Activated naive CD4-positive, alpha-beta T cell treated with anti-CD3 and anti-CD28 coated beads, Interleukin-2, amount 50 U/mL, for 24 hours (primary cell): ENCODE results near the gene IP6K2.

Experiments used
- H3K27ac Mint-ChIP-seq: one replicate; pipeline ENCODE4 v1.8.0; 2021; ENCODE audit warnings: mild to moderate bottlenecking, mixed read lengths
- H3K27me3 Mint-ChIP-seq: one replicate; pipeline ENCODE4 v1.8.0; 2021; ENCODE audit warnings: mixed read lengths
- H3K36me3 Mint-ChIP-seq: one replicate; pipeline ENCODE4 v1.8.0; 2021; ENCODE audit warnings: mixed read lengths
- H3K4me1 Mint-ChIP-seq: one replicate; pipeline ENCODE4 v1.8.0; 2021; ENCODE audit warnings: mixed read lengths
- H3K4me3 Mint-ChIP-seq: one replicate; pipeline ENCODE4 v1.8.0; 2021; ENCODE audit warnings: mild to moderate bottlenecking, mixed read lengths
- H3K9me3 Mint-ChIP-seq: one replicate; pipeline ENCODE4 v1.8.0; 2021; ENCODE audit warnings: mixed read lengths

The IP6K2 gene

DNA sequence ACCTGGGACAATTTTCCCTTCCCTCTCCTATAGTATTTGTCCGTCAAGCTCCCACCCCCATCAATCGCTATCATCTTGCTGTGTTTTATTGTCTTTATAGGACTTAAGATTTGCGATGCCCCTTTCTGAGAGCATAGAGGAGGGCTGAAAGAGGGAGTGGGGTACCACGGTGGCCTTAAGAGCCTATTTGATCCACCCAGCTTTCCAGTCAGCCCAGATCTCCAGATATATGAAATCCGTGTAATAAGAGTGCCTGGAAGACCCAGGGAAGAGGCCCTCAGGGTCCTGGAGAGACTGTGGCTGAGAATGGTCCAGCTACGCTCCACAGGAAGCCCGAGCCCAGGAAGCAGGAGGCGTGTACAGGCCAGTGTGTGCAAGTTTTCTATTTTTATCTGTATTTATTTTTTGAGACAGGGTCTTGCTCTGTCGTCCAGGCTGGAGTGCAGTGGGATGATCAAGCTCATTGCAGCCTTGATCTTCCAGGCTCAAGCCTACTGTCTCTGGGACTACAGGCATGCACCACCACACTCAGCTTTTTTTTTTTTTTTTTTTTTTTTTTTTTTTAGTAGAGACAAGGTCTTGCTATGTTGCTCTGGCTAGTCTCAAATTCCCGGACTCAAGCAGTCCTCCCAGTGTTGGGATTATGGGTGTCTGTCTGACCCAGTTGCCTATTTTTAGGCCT, 30.3 kb downstream of the IP6K2 start:
- H3K36me3 Mint-ChIP-seq = peaks cover 9% of the 10 kb centered on the region
- peaks cover 31% of the 10 kb centered on the region for H3K4me1 Mint-ChIP-seq
- no peaks in the 10 kb centered on the region for H3K9me3 Mint-ChIP-seq
- H3K27me3 Mint-ChIP-seq = no peaks in the 10 kb centered on the region
- peak overlapping the region; percentile 68 for H3K27ac Mint-ChIP-seq
- peak overlapping the region; percentile 88 for H3K4me3 Mint-ChIP-seq

DNA sequence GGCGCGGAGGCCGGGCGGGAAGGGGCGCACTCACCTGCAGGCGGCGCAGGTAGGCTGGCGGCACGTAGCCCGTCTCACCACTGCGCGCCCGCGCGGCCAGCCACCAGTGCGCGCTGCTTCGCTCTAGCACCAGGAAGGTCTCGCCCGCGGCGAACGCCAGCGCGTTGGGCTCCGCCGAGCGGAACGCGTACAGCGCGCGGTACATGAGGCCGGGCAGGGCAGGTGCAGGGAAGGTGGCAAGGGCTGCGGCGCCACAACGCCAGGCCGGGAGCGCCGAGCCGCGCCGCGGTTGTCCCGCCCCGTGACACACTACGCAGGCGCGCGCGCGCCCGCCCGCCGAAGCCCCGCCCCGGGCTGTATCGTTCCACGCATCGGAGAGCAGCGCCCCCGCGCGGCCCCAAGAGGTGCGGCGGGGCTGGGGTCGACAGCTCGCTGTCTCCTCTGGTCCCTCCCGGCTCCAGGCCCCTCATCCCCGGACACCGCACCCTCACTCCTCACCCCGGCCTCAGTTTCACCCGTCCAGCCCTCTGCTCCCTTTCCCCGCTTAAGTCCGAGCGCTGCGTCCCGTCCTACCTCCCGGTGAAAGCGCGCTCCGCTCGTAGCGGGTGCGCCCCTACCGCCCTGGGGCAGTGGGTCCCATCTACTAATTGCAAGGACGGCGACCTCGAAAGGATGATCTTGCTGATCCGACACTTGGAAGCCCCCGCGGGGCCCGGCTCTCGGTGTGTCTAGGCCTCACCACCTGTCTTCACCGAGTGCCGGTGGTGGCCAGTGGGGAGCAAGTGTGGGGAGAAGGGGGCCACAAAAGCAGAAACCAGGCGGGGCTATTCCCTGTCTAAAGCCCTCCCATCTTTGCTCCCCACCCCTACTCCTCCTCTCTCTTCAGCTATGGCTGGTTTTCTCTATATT, 31.2 kb downstream of the IP6K2 start, which contains the start of gene NCKIPSD:
Gene NCKIPSD (minus strand): TSS at position 313 of the 909 bp plus-strand sequence. CDS start 108 bp downstream, at position 205.
- Mint-ChIP-seq H3K9me3 (no peaks in the 10 kb centered on the region), H3K36me3 (peaks cover 8% of the 10 kb centered on the region), H3K4me3 (peak within 1 kb of the TSS; percentile 88), H3K27me3 (no peaks in the 10 kb centered on the region), H3K4me1 (peaks cover 34% of the 10 kb centered on the region), H3K27ac (peak within 1 kb of the TSS; percentile 84)

DNA sequence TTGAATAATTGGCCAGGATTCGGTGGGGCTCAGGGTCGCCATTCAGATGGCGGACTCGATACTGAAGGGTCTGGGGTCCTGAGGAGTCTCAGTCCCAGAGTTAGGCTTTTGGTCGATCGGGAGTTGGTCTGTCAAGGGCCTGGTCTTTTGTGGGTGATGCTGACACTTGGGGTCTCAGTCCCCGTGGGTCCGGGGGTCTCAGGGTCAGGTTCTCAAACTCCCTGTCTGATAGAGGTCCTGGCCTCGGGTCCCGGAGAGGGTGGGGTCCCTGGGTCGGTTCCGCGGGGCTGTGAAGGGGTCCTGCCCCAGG, 31.8 kb downstream of the IP6K2 start:
- peaks cover 40% of the 10 kb centered on the region for H3K4me1 Mint-ChIP-seq
- H3K9me3 Mint-ChIP-seq = no peaks in the 10 kb centered on the region
- no peaks in the 10 kb centered on the region for H3K27me3 Mint-ChIP-seq
- peaks cover 14% of the 10 kb centered on the region for H3K36me3 Mint-ChIP-seq
- no peak overlapping the region for H3K27ac Mint-ChIP-seq
- H3K4me3 Mint-ChIP-seq = peak overlapping the region; percentile 88

DNA sequence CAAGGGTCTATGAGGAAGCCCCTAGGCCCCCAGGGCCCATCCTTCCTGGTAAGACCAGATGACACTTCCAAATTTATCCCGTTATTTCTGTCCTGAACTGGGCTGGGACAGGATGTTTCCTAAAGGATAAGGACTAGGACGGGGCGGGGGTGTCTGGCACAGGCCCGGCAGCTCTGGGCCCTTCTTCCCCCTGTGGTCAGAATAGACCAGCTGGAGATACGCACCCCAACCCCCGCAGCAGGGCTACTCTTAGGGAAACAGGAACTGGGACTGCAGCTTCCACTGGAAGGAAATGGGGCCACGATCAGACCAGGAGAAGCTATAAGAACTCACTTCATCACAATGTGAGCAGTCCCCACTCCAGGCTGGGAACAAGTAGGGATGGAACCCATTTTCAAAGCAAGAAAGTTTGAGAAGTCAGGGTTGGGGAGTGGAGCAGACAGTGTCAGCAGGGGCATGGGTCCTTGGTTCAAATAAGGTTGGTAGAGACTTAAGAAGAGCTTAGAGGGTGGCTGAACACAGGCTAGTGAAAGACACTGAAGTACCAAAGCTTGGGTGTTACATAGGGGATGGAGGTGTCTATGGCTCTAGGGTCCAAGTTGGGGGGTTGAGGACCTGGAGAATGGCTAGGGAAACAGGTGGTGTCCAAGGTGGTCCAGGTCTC, 32.4 kb downstream of the IP6K2 start:
- Mint-ChIP-seq H3K27me3 (no peaks in the 10 kb centered on the region), H3K36me3 (peaks cover 11% of the 10 kb centered on the region), H3K4me3 (peak overlapping the region; percentile 88), H3K4me1 (peaks cover 44% of the 10 kb centered on the region), H3K9me3 (no peaks in the 10 kb centered on the region), H3K27ac (peak overlapping the region; percentile 84)

DNA sequence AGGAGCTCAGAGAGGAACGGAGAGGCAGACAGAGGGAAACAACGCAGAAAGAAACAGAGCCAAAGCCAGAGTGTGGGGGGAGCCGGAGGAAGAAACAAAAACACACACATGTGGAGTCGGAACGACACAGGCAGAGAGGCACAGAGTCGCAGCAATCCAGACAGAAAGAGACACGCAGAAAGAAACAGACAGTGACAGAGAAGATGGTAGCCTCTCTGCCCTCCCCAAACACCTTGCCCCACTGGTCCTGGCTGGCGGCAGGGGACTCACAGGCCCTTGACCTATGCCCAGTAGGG, 33.0 kb downstream of the IP6K2 start:
- peaks cover 11% of the 10 kb centered on the region for H3K36me3 Mint-ChIP-seq
- H3K4me1 Mint-ChIP-seq = peaks cover 48% of the 10 kb centered on the region
- no peaks in the 10 kb centered on the region for H3K27me3 Mint-ChIP-seq
- no peak overlapping the region for H3K27ac Mint-ChIP-seq
- no peaks in the 10 kb centered on the region for H3K9me3 Mint-ChIP-seq
- peak overlapping the region; percentile 61 for H3K4me3 Mint-ChIP-seq

DNA sequence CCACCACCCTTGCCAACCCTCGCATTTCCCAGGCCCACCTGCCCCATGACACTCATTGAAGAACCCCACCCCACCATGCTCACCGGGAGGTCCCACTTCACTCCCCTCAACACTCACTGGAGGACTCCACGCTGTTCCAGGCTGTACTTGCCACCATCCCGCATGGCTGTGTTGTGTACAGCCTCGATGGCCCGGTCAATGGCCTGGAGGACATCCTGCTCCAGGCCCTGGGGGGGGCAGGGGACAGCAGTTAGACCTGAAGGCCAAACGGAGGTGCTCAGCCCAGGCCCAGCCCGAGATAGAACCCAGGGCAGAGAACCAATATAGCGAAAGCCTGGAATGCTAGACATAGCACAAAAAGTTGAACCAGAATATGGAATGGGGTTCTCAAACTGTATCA, 34.2 kb downstream of the IP6K2 start:
- Mint-ChIP-seq H3K27me3 (no peaks in the 10 kb centered on the region), H3K36me3 (peaks cover 12% of the 10 kb centered on the region), H3K9me3 (no peaks in the 10 kb centered on the region), H3K4me3 (no peak overlapping the region), H3K27ac (no peak overlapping the region), H3K4me1 (peaks cover 48% of the 10 kb centered on the region)

DNA sequence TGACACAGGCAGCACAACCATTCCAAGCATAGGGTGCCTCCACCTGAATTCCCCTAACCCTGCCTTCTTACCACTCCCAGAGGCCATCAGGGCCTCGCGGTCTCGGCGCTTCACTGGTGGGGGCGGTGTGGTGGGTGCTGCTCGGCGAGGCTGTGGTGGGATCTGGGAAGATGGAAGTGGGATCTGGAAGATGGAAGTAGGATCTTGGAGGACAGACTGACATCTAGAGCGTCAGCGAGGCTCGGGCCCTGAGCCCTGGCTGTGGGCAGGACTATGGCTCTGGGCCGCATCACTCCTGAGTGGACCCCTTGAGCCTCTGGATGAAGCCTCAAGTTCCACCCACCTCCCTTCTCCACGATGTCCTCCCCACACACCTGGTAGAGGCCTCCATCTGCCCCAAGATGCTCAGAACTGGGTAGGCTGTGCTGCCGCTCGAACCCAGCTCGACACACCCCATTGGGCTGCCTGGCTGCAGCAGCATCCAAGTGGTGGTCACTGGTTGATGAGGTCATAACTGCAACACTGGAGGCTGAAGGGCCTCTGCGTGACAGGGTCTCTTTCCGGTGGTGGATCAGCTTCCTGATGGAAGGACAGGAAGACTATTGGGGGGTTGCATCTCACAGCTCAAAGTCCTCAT, 34.9 kb downstream of the IP6K2 start:
- no peaks in the 10 kb centered on the region for H3K9me3 Mint-ChIP-seq
- H3K4me1 Mint-ChIP-seq = peaks cover 48% of the 10 kb centered on the region
- H3K4me3 Mint-ChIP-seq = no peak overlapping the region
- H3K27me3 Mint-ChIP-seq = no peaks in the 10 kb centered on the region
- peaks cover 11% of the 10 kb centered on the region for H3K36me3 Mint-ChIP-seq
- no peak overlapping the region for H3K27ac Mint-ChIP-seq

DNA sequence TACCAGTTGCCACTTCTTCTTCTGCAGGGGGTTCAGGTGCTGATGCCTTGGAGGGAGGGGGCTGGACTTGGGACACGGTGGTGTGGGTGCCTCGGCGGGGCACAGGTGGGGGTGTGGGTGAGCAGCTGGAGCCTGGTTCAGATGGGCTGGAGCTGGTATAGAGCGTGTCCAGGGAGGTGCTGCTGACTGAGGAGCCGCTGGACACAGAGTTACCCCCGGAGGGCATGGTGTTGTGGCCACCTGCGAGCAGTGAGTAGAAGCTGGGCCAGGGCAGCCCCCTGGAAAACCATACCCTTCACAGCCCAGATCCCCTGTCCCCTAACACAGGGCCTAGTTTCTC, 35.5 kb downstream of the IP6K2 start:
- Mint-ChIP-seq H3K27me3 (no peaks in the 10 kb centered on the region), H3K27ac (no peak overlapping the region), H3K36me3 (peaks cover 11% of the 10 kb centered on the region), H3K4me1 (peaks cover 45% of the 10 kb centered on the region), H3K9me3 (no peaks in the 10 kb centered on the region), H3K4me3 (no peak overlapping the region)

DNA sequence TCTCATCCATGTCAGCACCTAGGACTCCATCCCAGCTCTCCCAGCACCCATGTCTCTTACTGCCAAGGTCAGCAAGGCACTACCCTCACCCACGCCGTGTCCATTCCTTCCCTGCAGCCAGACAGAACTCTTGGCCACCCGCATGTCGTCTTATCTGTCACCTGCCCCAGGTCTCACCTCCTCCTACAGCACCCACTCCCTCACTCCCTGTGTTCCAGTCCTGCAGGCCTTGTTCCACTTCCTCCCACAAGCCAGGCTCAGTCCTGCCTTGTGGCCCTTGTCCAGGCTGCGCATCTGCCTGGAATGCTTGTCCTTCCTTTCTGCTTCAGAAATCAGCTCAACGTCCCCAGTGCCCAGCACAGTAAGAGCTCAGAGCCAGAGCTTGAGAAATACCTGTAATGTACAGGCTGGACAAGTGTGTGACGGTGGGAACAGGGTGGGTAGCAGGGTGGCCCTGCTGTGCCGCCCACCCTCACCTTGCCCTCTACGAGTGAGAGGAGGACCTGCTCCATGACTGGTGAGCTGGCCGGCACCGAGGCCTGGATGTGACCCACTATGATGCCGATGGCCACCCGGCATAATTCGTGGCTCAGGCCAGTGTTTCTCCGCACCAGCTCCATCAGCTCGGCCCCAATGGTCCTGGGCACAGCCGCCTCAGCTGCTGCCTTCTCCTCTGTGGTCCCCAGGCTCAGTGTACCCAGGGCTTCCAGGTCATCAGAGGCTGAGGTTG, 36.0 kb downstream of the IP6K2 start:
- H3K27ac Mint-ChIP-seq = no peak overlapping the region
- no peaks in the 10 kb centered on the region for H3K9me3 Mint-ChIP-seq
- H3K4me1 Mint-ChIP-seq = peaks cover 42% of the 10 kb centered on the region
- H3K27me3 Mint-ChIP-seq = no peaks in the 10 kb centered on the region
- H3K36me3 Mint-ChIP-seq = peaks cover 11% of the 10 kb centered on the region
- no peak overlapping the region for H3K4me3 Mint-ChIP-seq

DNA sequence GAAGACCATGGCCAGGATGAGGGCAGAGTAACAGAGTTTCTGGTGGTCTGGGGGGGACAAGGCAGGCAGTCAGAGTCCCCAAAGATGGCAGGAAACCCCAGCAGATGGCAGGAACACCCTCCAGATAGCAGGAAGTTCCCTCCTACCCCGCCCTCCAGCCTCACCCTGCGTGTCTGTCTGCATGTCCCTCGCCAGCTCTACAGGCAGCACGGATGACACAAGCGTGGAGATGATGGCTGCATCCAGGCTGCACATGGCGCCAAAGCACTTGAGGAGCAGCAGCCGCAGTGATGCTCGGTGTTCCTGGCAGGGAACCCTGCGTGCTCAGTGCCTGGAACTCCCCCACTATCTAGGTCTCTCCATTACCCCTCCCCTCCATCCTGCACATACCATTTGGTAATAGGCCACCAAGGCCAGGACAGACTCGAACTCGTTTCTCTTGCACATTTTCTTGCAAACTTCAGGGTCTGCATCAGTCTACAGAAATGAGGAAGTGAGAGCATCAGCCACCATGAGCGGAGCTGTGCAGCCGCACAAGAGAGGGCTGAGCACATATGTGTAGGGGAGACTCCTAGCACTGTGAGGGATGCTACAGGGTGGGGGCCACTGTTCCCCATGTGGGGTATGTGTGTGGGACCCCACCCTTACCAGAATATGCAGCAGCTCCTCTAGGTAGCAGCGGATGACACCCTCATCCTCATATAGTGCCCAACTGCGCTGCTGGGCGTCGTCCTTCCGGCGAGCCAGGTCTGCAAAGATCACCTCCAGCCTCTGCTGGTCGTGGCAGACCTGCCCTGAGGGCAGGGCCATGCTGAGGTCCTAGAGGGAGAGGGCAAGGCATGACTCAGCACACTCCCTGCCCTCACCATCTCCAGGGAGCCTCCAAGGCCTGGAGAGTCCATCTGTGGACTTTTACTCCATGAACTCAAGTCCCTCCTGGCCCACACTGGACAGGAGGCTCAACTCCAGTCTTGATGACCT, 37.3 kb downstream of the IP6K2 start:
- H3K36me3 Mint-ChIP-seq = peaks cover 11% of the 10 kb centered on the region
- H3K27ac Mint-ChIP-seq = no peak overlapping the region
- peaks cover 35% of the 10 kb centered on the region for H3K4me1 Mint-ChIP-seq
- no peaks in the 10 kb centered on the region for H3K9me3 Mint-ChIP-seq
- H3K4me3 Mint-ChIP-seq = no peak overlapping the region
- no peaks in the 10 kb centered on the region for H3K27me3 Mint-ChIP-seq

DNA sequence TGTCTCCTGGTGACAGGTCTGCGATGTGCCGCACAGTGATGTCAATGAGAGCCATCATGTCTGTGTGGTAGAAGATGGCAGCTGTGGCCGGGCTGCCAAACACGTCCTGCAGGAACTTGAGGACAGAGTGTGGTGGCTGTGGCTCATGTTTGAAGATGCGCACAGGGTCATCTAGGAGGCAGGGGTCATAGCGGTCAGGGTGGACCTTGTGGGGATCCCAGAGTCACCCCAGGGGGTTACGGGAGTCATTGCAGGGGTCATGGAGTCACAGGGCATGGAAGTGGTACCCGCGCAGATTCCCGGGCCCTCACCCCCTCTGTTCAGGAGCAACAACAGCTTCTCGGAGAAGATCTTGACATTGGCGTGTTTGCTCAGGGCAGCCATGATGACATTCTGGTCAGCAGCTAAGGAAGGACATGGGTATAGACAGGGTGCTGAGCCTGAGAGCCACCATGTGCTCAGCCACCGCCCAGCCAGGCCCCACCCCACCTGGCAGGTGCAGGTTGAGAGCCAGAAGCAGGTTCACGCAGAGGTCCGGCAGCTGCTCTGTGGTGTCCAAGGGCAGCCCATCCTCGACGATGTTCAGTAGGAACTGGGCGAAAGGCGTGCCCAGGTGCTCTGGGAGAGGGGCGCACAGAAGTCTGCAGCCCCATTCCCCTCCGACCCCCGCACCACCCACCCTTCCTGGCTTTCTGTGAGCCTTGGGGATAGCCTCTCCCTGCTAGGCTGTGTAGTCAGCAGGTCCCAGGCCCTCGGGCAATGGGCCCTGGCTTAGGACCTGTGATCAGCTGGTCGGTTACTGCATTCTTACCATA, 38.2 kb downstream of the IP6K2 start:
- Mint-ChIP-seq H3K36me3 (peaks cover 11% of the 10 kb centered on the region), H3K4me3 (no peak overlapping the region), H3K27ac (no peak overlapping the region), H3K9me3 (no peaks in the 10 kb centered on the region), H3K27me3 (no peaks in the 10 kb centered on the region), H3K4me1 (peaks cover 27% of the 10 kb centered on the region)

DNA sequence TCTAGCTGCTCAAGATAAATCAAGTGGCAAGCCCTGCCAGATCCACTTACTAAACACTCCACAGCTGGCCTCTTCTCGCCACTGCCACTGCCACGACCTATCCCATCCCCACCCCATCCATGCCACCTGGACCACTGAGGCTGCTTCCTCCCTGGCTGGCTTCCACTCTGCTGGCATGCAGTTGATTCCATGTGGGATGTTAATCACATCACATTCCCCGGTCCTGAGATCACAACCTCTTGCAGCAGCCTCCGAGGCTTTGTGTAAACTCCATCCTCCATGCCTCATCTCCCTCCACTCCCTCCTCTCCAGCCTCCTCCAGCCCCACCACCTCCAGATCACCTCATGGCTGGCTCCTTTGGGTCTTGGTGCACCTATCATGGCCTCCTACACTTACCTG, 39.0 kb downstream of the IP6K2 start:
- Mint-ChIP-seq H3K36me3 (peaks cover 11% of the 10 kb centered on the region), H3K4me3 (no peak overlapping the region), H3K4me1 (peaks cover 21% of the 10 kb centered on the region), H3K9me3 (no peaks in the 10 kb centered on the region), H3K27me3 (no peaks in the 10 kb centered on the region), H3K27ac (no peak overlapping the region)

DNA sequence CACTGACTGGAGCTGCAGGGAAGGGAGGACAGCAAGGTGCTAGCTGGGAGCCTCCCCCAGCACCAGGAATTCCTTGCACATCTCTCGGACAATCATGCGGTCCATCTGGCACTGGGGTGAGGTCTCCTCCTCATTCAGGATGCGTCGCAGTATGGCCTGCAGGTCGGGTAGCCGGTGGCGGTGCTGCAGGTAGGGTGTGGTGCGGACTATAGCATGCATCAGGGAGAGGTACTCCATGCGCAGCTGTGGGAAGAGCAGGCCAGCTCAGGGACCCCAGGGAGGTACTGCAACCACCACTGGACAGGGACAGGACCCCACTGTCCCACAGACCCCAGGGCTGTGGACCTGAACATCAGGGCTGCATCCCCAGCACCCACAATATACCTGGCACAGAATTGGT, 42.5 kb downstream of the IP6K2 start:
- Mint-ChIP-seq H3K4me3 (no peak overlapping the region), H3K9me3 (no peaks in the 10 kb centered on the region), H3K27me3 (no peaks in the 10 kb centered on the region), H3K4me1 (peaks cover 3% of the 10 kb centered on the region), H3K36me3 (peaks cover 3% of the 10 kb centered on the region), H3K27ac (no peak overlapping the region)

DNA sequence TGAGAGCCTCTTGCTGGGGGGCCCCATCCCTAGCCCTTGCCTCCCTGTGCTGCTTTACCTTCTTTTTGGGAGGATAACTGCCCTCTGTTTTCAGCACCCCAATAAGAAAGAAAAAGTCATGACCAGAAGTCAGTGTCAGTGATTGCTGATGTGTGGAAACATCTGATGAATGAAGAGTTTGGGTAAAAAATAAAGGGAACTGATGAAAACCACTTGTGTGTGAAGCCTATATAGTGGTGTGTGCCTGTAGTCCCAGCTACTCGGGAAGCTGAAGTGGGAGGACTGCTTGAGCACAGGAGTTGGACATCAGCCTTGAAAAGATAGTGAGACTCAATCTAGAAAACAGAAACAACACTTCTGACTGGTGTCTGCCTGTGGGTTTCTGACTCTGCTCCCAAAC, 44.5 kb downstream of the IP6K2 start:
- no peaks in the 10 kb centered on the region for H3K27me3 Mint-ChIP-seq
- no peaks in the 10 kb centered on the region for H3K36me3 Mint-ChIP-seq
- H3K9me3 Mint-ChIP-seq = no peaks in the 10 kb centered on the region
- H3K4me1 Mint-ChIP-seq = no peaks in the 10 kb centered on the region
- H3K4me3 Mint-ChIP-seq = no peak overlapping the region
- H3K27ac Mint-ChIP-seq = no peak overlapping the region
